SK-N-SH treated with all-trans-retinoic acid at 6 μM for 48 hours (cell line): Measurements from ENCODE around the gene TANC1.

ENCODE experiments used
- ATAC-seq: fragments of 200-7000 bp; cut with Tn5 transposase; 3 replicates; pipeline ENCODE4 v1.9.1; 2020; ENCODE audit warnings: mild to moderate bottlenecking, moderate library complexity
- BACH2 ChIP-seq: fragments of 250-450 bp; sonication (Bioruptor Pico); IDR thresholded peaks from 2 replicates; pipeline ENCODE4 v1.9.0; 2021; ENCODE audit warnings: mild to moderate bottlenecking, borderline replicate concordance
- CREB5 ChIP-seq: fragments of 250-450 bp; sonication (Bioruptor Pico); IDR thresholded peaks from 2 replicates; pipeline ENCODE4 v1.5.1; 2020; ENCODE audit warnings: low read depth, mild to moderate bottlenecking, moderate library complexity
- CSDC2 ChIP-seq: fragments of 250-450 bp; sonication (Bioruptor Pico); IDR thresholded peaks from 2 replicates; pipeline ENCODE4 v1.5.0; 2020; ENCODE audit warnings: mild to moderate bottlenecking, moderate library complexity
- ESRRG ChIP-seq: fragments of 250-450 bp; sonication (Bioruptor Pico); IDR thresholded peaks from 2 replicates; pipeline ENCODE4 v1.6.1; 2021; ENCODE audit warnings: mild to moderate bottlenecking
- GLIS3 ChIP-seq: fragments of 250-450 bp; sonication (Bioruptor Pico); IDR thresholded peaks from 2 replicates; pipeline ENCODE4 v1.5.0; 2020; ENCODE audit warnings: mild to moderate bottlenecking, moderate library complexity
- ISL1 ChIP-seq: fragments of 250-450 bp; sonication (Bioruptor Pico); IDR thresholded peaks from 2 replicates; pipeline ENCODE4 v2.1.2; 2022; ENCODE audit warnings: mild to moderate bottlenecking, moderate library complexity
- OSR1 ChIP-seq: fragments of 250-450 bp; sonication (Bioruptor Pico); IDR thresholded peaks from 2 replicates; pipeline ENCODE4 v1.8.0; 2022; ENCODE audit warnings: moderate library complexity, mild to moderate bottlenecking, inconsistent platforms
- PPARA ChIP-seq: fragments of 250-450 bp; sonication (Bioruptor Pico); IDR thresholded peaks from 2 replicates; pipeline ENCODE4 v1.5.0; 2020; ENCODE audit warnings: mild to moderate bottlenecking, borderline replicate concordance
- RARB ChIP-seq: fragments of 250-450 bp; sonication (Bioruptor Pico); IDR thresholded peaks from 2 replicates; pipeline ENCODE4 v1.8.0; 2021; ENCODE audit warnings: mild to moderate bottlenecking, moderate library complexity
- SNAI2 ChIP-seq: fragments of 250-450 bp; sonication (Bioruptor Pico); IDR thresholded peaks from 2 replicates; pipeline ENCODE4 v1.5.0; 2020; ENCODE audit warnings: mild to moderate bottlenecking, moderate library complexity
- TCF4 ChIP-seq: fragments of 250-450 bp; sonication (Bioruptor Pico); IDR thresholded peaks from 2 replicates; pipeline ENCODE4 v1.8.0; 2021; ENCODE audit warnings: mild to moderate bottlenecking, moderate library complexity, borderline replicate concordance
- ZC3H10 ChIP-seq: fragments of 250-450 bp; sonication (Bioruptor Pico); IDR thresholded peaks from 2 replicates; pipeline ENCODE4 v1.5.1; 2021; ENCODE audit warnings: mild to moderate bottlenecking, moderate library complexity
- ZFP3 ChIP-seq: fragments of 250-450 bp; sonication (Bioruptor Pico); IDR thresholded peaks from 2 replicates; pipeline ENCODE4 v1.5.0; 2020; ENCODE audit warnings: mild to moderate bottlenecking, moderate library complexity
- ZNF565 ChIP-seq: fragments of 450-650 bp; formaldehyde crosslinking; conservative IDR thresholded peaks from 2 replicates; pipeline ENCODE4 v1.5.0; 2020; ENCODE audit warnings: low read depth, mild to moderate bottlenecking, moderate library complexity
- ZNF70 ChIP-seq: fragments of 450-650 bp; formaldehyde crosslinking; IDR thresholded peaks from 2 replicates; pipeline ENCODE4 v1.5.0; 2020; ENCODE audit warnings: mild to moderate bottlenecking, moderate library complexity
- ZNF8 ChIP-seq: fragments of 450-650 bp; formaldehyde crosslinking; IDR thresholded peaks from 2 replicates; pipeline ENCODE4 v1.5.0; 2020; ENCODE audit warnings: mild to moderate bottlenecking, moderate library complexity
- TF ChIP-seq, protein P1 (sequence below): fragments of 250-450 bp; sonication (Bioruptor Pico); IDR thresholded peaks from 2 replicates; pipeline ENCODE4 v1.8.0; 2021; ENCODE audit warnings: low read depth, mild to moderate bottlenecking, moderate library complexity, borderline replicate concordance
- TF ChIP-seq, protein P2 (sequence below): fragments of 250-450 bp; sonication (Bioruptor Pico); IDR thresholded peaks from 2 replicates; pipeline ENCODE4 v1.5.1; 2021; ENCODE audit warnings: mild to moderate bottlenecking, moderate library complexity
- TF ChIP-seq, protein P3 (sequence below): fragments of 250-450 bp; sonication (Bioruptor Pico); IDR thresholded peaks from 2 replicates; pipeline ENCODE4 v1.8.0; 2020; ENCODE audit warnings: mild to moderate bottlenecking, moderate library complexity, borderline replicate concordance

Gene TANC1

GRCh38 chr2:159032146-159032545 is 63.7 kb downstream of the TANC1 start (continued):
- TF ChIP-seq, protein P1, sequence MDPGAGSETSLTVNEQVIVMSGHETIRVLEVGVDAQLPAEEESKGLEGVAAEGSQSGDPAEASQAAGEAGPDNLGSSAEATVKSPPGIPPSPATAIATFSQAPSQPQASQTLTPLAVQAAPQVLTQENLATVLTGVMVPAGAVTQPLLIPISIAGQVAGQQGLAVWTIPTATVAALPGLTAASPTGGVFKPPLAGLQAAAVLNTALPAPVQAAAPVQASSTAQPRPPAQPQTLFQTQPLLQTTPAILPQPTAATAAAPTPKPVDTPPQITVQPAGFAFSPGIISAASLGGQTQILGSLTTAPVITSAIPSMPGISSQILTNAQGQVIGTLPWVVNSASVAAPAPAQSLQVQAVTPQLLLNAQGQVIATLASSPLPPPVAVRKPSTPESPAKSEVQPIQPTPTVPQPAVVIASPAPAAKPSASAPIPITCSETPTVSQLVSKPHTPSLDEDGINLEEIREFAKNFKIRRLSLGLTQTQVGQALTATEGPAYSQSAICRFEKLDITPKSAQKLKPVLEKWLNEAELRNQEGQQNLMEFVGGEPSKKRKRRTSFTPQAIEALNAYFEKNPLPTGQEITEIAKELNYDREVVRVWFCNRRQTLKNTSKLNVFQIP (CRISPR knock-in tag) = no peak
- TF ChIP-seq GLIS3 (no peak), BACH2 (CRISPR knock-in tag) (no peak), ZC3H10 (CRISPR knock-in tag) (no peak), CSDC2 (no peak)
- TF ChIP-seq, all 23 proteins: peak for 0

DNA sequence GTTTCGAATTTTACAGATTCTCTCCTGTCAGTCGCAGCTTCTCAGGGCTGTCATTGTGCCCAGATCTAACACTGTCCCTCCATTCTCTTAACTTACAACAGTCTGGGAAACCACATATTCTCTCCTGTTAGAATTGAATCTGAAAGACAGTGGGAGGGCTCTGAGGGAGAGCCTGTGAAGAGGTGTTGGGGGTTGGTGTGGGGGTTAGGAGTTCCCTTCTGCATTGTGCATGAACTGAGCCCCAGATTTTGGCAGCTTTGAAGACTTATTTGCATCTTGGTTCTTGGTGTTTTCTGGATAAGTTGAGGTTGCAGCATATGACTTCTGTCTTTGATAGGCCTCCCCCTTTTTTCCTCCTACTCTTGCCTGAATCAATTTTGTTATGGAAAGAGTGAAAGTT is 64.1 kb downstream of the TANC1 start:
- no peak for ATAC-seq
- no peak for TF ChIP-seq GLIS3
- no peak for TF ChIP-seq ESRRG (CRISPR knock-in tag)
- TF ChIP-seq, protein P2, sequence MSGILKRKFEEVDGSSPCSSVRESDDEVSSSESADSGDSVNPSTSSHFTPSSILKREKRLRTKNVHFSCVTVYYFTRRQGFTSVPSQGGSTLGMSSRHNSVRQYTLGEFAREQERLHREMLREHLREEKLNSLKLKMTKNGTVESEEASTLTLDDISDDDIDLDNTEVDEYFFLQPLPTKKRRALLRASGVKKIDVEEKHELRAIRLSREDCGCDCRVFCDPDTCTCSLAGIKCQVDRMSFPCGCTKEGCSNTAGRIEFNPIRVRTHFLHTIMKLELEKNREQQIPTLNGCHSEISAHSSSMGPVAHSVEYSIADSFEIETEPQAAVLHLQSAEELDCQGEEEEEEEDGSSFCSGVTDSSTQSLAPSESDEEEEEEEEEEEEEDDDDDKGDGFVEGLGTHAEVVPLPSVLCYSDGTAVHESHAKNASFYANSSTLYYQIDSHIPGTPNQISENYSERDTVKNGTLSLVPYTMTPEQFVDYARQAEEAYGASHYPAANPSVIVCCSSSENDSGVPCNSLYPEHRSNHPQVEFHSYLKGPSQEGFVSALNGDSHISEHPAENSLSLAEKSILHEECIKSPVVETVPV (CRISPR knock-in tag) = no peak
- no peak for TF ChIP-seq TCF4
- TF ChIP-seq, protein P3, sequence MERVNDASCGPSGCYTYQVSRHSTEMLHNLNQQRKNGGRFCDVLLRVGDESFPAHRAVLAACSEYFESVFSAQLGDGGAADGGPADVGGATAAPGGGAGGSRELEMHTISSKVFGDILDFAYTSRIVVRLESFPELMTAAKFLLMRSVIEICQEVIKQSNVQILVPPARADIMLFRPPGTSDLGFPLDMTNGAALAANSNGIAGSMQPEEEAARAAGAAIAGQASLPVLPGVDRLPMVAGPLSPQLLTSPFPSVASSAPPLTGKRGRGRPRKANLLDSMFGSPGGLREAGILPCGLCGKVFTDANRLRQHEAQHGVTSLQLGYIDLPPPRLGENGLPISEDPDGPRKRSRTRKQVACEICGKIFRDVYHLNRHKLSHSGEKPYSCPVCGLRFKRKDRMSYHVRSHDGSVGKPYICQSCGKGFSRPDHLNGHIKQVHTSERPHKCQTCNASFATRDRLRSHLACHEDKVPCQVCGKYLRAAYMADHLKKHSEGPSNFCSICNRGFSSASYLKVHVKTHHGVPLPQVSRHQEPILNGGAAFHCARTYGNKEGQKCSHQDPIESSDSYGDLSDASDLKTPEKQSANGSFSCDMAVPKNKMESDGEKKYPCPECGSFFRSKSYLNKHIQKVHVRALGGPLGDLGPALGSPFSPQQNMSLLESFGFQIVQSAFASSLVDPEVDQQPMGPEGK (CRISPR knock-in tag) = no peak
- TF ChIP-seq ZNF8 (CRISPR knock-in tag) = no peak
- no peak for TF ChIP-seq ZNF70 (CRISPR knock-in tag)
- TF ChIP-seq ZC3H10 (CRISPR knock-in tag) = no peak
- TF ChIP-seq ISL1 = no peak
- no peak for TF ChIP-seq ZNF565 (CRISPR knock-in tag)
- no peak for TF ChIP-seq SNAI2 (CRISPR knock-in tag)
- no peak for TF ChIP-seq ZFP3 (CRISPR knock-in tag)
- TF ChIP-seq, protein P1 (CRISPR knock-in tag) = no peak
- no peak for TF ChIP-seq RARB (CRISPR knock-in tag)
- TF ChIP-seq OSR1 (CRISPR knock-in tag) = no peak
- no peak for TF ChIP-seq CREB5 (CRISPR knock-in tag)

DNA sequence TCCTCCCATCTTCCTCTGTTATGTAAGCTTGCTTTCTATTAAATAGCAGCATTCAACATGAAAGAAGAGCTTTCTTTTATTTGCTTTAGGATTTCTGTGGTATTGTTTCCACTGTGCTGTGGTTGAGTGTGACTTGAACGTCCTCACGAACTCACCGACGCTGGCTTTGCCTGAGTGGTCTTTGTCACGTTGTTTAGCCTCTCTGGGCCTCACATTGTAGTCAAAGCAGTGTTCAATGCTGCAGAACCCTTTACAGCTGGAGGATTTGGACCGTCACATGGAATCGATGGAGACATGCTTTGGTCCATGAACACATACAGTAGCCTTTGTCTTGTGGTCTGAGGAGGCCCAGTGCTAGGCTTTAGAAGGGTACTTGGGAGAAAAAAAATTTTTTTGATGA is 66.3 kb downstream of the TANC1 start:
- no peak for ATAC-seq

More for the DNA sequence above, 66.3 kb downstream of the TANC1 start:
- TF ChIP-seq, protein P3 (CRISPR knock-in tag) = no peak
- TF ChIP-seq, protein P1 (CRISPR knock-in tag) = no peak
- TF ChIP-seq RARB (CRISPR knock-in tag) (no peak), CREB5 (CRISPR knock-in tag) (no peak), OSR1 (CRISPR knock-in tag) (no peak), ZNF565 (CRISPR knock-in tag) (no peak), PPARA (CRISPR knock-in tag) (no peak), GLIS3 (no peak)
